Mesodermal cell (in vitro differentiated cells): ENCODE results near the gene KLHL8.
"Not testable (repeated sequence)": the region's sequence is repeated elsewhere in the genome, so short reads cannot be mapped to it uniquely, and the experiment has no call there.

Source experiments
- H3K27ac ChIP-seq: 2 replicates; pipeline ENCODE4 v1.7.0; 2013; ENCODE audit warnings: mild to moderate bottlenecking, low read depth, low read length, moderate library complexity; ENCODE audit not compliant: severe bottlenecking
- H3K36me3 ChIP-seq: 2 replicates; pipeline ENCODE4 v1.7.1; 2013; ENCODE audit warnings: mild to moderate bottlenecking, low read length, moderate library complexity; ENCODE audit not compliant: control insufficient read depth, insufficient read depth
- H3K4me1 ChIP-seq: one replicate; pipeline ENCODE4 v1.7.1; 2013; ENCODE audit warnings: mild to moderate bottlenecking, low read length; ENCODE audit not compliant: insufficient read depth, control insufficient read depth, poor library complexity, severe bottlenecking
- H3K4me3 ChIP-seq: 2 replicates; pipeline ENCODE4 v1.7.0; 2013; ENCODE audit warnings: low read length, control low read depth, mild to moderate bottlenecking; ENCODE audit not compliant: insufficient read depth, poor library complexity, severe bottlenecking; ENCODE audit errors: extremely low read depth
- H3K9me3 ChIP-seq: 2 replicates; pipeline ENCODE4 v1.7.1; 2013; ENCODE audit warnings: mild to moderate bottlenecking, low read length, moderate library complexity; ENCODE audit not compliant: control insufficient read depth
- WGBS, 2 experiments: methylation state at CpG; one replicate each; pipeline ENCODE4 v1.1.5; 2013; ENCODE audit warnings: missing lambda C conversion rate in 2 of 2; ENCODE audit not compliant: insufficient coverage in 2 of 2; 5-methylcytosine and 5-hydroxymethylcytosine counted together

The KLHL8 gene

DNA sequence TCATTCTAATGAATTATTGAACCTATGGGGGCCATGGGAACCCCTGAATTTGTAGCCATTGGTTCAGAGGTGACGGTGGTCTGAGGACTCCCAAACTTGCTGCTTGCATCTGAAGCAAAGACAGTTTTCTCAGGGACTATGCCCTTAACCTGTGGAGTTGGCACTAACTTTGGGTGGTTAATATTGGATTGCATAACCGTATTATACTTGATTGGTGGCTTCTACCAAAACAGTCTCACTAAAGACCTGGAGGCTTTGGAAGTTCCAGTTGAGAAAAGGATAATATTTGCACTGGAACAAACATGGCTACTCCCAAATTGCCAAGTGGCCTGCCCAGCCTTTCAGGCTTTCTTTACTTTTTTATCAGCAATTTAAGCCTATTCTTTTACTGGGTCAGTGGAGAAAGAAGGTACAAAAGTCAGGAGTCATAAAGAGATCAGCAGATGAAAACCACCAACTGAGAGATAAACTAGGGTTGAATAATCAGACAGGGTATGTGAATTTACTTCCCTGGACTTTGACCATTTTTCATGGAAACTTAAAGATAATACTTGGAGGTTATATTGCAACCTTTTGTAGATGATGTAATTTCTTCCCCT, 7.9 kb upstream of the KLHL8 start:
- no peaks in the 10 kb centered on the region for H3K36me3 ChIP-seq
- H3K4me1 ChIP-seq, result no peaks in the 10 kb centered on the region
- WGBS, 2 experiments, result 100% methylated on average over 1 of the region's 2 CpGs; no CpG with 5 or more reads in 1 of the 2 experiments
- no peak overlapping the region for H3K27ac ChIP-seq
- no peak overlapping the region for H3K4me3 ChIP-seq
- H3K9me3 ChIP-seq, result no peaks in the 10 kb centered on the region

DNA sequence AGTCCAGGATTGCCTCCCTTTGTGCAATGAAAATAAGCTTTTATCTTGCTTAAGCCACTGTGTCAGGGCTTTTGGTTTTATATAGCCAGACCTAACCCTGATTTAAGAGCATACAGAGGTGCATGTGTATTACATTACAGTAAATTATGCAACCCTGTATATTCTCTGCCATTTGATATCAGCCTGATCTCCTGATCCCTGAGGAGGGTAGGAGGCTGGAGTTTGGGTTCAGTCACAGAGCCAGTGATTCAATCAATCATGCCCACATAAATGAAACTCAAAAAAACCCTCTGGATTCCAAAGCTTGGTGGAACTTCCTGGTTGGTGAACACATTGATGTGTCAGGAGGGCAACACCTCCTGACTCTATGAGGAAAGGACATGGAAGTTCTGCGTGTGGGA, 7.3 kb upstream of the KLHL8 start:
- no peak overlapping the region for H3K27ac ChIP-seq
- WGBS, 2 experiments, result no CpG with 5 or more reads among the region's 1 CpG
- no peak overlapping the region for H3K4me3 ChIP-seq
- H3K9me3 ChIP-seq, result no peaks in the 10 kb centered on the region
- H3K4me1 ChIP-seq, result no peaks in the 10 kb centered on the region
- H3K36me3 ChIP-seq, result no peaks in the 10 kb centered on the region

DNA sequence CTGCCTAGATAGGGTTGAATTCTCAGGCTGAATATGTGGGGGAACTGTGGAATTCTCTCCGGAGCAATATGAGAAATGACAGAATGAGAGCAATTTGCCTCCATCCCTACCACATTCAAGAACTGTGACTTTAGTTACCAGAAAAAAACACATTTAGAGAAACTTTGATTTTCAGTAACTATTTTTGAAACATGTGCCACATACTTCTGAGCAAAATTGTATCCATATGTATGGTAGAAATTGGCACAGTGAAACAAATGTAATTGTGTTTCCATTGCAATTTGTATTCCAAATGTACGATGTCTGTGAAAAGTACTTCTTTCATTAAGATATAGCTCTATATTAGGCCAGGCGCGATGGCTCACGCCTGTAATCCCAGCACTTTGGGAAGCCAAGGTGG, 5.5 kb upstream of the KLHL8 start:
- Histone ChIP-seq H3K36me3 (no peaks in the 10 kb centered on the region), H3K4me3 (no peak overlapping the region), H3K9me3 (no peaks in the 10 kb centered on the region), H3K4me1 (no peaks in the 10 kb centered on the region), H3K27ac (no peak overlapping the region)
- 100% methylated on average over 1 of the region's 5 CpGs; no CpG with 5 or more reads in 1 of the 2 experiments for WGBS, 2 experiments

DNA sequence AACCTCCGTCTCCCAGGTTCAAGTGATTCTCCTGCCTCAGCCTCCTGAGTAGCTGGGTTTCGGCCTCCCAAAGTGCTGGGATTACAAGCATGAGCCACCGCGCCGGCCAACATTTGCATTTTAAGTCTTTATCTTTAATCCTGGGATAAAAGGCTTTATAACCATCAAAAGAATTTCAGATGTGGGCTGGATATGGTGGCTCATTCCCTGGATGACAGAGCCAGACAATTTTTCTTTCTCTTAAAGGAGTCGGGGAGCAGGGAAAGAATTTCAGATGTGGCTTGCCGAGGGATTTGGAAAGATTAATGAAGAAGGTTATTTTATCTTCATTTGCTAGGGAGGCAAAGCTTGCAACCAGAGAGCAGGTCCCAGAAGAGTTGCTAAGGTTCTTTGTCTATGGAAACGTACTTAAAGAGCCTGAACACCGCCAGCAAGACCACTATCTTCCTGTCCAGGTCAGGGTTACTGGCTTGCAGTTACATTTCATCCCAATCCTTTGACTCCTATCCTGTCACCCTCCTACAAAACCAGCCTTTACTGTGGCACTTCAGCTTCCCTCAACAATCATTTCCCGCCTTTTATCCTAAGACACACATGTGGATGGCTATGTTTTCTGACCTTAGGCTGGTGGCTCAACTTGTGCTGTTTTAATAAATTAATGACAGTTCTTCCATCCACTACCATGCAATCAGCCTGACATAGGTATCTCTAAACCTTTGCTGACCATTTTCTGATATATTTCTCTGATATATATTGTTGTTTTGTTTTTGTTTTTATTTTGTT, 3.9 kb upstream of the KLHL8 start:
- Histone ChIP-seq H3K36me3 (no peaks in the 10 kb centered on the region), H3K27ac (no peak overlapping the region), H3K4me3 (no peak overlapping the region), H3K4me1 (no peaks in the 10 kb centered on the region), H3K9me3 (no peaks in the 10 kb centered on the region)
- 86 to 91% methylated on average over 5 of the region's 10 CpGs for WGBS, 2 experiments

DNA sequence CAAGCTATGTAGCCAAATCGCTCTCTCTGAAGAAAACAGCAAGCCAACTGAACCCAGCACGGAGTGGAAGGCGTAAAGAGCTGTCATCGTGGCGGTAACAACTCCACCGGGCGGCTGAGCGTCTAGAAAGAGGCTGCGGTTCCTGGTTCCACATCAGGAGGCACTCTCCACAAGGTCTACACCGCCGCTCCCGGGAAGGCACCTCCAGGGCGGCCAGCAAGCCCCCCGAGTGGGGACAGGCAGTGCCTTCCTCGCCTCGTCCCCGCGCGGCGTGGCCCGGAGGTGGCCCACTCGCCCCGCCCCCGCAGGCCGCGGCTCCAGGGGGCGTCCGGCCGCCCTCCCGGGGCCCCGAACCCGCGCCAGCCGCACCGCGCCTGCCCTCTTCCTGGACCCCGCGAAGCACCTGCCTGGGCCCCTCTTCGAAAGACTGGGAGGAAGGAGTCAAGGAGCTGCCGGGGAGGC, 755 bp downstream of the KLHL8 start:
- Histone ChIP-seq H3K36me3 (no peaks in the 10 kb centered on the region), H3K4me1 (peaks cover 6% of the 10 kb centered on the region), H3K9me3 (no peaks in the 10 kb centered on the region), H3K4me3 (peak overlapping the region; percentile 88), H3K27ac (peak overlapping the region; percentile 93)
- 0 to 2% methylated on average over 20 to 27 of the region's 40 CpGs for WGBS, 2 experiments

DNA sequence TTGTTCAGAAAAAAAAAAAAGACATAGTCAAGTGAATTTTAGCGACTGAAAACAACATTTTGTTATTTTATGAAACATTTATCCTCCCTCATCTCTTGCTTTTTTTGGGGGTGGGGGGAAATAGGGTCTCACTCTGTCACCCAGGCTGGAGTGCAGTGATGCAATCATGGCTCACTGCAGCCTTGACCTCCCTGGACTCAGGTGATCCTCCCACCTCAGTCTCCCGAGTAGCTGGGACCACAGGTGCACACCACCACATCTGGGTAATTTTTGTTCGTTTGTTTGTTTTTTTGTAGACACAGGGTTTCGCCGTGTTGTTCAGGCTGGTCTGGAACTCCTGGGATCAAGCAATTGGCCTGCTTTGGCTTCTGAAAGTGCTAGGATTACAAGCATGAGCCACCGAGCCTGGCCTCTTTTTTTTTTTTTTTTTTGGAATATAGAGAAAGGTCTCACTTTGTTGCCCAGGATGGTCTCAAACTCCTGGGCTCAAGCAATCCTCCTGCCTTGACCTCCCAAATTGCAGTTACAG, 3.1 kb downstream of the KLHL8 start:
- H3K4me3 ChIP-seq, H3K36me3 ChIP-seq, H3K27ac ChIP-seq, H3K4me1 ChIP-seq, H3K9me3 ChIP-seq: not testable (repeated sequence)
- WGBS, 2 experiments, result 82 to 88% methylated on average over 4 to 5 of the region's 6 CpGs

DNA sequence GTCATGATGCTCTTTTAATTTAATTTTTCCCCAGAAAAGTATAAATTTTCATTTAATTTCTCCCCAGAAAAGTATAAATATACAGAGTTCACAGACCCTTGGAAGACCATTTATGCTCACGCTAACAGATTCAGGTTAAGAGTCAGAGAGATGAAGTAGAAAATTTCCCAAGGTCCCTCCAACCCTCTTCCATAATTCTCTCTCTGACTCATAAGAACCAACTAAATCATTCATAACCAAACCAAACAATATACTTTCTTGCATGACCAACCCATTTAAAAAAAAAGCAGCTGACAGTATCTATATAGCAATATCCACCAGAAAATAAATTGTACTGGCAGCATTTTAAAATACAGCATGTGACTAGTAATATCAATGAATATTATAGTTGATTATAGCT, 3.9 kb downstream of the KLHL8 start:
- Histone ChIP-seq H3K4me1 (peaks cover 6% of the 10 kb centered on the region), H3K9me3 (no peaks in the 10 kb centered on the region)
- 100% methylated on average over 1 of the region's 1 CpG; no CpG with 5 or more reads in 1 of the 2 experiments for WGBS, 2 experiments

DNA sequence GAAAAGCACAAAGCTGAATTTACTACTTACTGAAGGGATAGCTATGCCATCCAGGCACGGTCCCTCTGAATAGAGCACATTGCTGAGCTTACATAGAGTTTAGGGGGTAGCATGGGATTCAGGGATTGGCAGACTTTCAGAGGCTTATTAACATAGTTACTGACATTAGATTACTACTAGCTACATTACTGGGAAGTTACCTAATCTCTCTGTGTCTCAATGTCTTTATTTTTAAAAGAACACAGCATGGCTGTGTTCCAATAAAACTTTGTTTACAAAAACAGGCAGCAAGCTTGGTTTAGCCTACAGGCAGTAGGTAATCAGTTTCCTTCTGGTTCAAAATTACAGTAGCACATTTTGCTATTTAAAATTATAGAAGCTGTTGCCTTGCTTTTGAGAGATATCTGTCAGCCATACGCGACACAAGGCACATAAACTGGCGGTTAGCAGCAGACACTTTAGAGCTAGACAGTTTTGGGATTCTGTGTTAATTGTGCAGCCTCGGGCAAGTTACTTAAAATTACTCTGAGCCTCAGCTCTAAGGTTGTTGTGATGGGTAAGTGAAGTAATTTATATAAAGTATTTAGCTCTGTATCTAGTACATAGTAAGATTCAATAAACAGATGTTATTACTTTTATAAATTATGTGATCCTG, 6.9 kb downstream of the KLHL8 start:
- Histone ChIP-seq H3K4me3 (no peak overlapping the region), H3K36me3 (no peaks in the 10 kb centered on the region), H3K27ac (no peak overlapping the region), H3K4me1 (no peaks in the 10 kb centered on the region), H3K9me3 (no peaks in the 10 kb centered on the region)
- WGBS, 2 experiments, result 100% methylated on average over 1 to 4 of the region's 5 CpGs

More for the DNA sequence above, 3.9 kb downstream of the KLHL8 start:
- H3K4me3 ChIP-seq, result no peak overlapping the region
- H3K27ac ChIP-seq, result no peak overlapping the region
- no peaks in the 10 kb centered on the region for H3K36me3 ChIP-seq

DNA sequence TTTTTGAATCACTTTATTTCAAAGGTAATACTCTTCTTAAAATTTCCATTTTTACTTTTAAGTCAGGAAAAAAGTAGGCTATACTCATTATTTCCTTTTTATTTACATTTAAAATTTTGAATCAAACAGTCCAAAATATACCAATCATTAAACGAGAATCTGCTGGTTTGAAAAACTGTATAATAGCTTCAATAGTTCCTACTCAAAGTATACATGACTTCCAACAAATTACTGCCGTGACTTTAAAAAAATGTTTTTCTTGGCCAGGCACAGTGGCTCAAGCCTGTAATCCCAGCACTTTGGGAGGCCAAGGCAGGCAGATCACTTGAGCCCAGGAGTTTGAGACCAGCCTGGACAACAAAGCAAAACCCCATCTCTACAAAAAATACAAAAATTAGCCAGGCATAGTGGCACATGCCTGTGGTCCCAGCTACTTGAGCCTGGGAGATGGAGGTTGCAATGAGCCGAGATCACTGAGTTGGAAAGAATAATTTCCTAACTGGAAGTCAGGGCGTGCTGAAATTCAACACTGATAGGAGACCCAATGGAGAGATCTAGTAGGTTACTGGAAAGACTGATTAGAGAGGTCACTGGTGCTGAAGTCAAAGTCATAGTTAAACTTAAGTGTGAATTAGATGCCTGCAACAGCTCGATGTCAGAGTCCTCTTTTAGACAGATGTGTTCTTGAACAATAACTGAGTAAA, 9.0 kb downstream of the KLHL8 start:
- H3K4me3 ChIP-seq, result no peak overlapping the region
- WGBS, 2 experiments, result 82 to 91% methylated on average over 4 to 5 of the region's 5 CpGs
- no peaks in the 10 kb centered on the region for H3K9me3 ChIP-seq

DNA sequence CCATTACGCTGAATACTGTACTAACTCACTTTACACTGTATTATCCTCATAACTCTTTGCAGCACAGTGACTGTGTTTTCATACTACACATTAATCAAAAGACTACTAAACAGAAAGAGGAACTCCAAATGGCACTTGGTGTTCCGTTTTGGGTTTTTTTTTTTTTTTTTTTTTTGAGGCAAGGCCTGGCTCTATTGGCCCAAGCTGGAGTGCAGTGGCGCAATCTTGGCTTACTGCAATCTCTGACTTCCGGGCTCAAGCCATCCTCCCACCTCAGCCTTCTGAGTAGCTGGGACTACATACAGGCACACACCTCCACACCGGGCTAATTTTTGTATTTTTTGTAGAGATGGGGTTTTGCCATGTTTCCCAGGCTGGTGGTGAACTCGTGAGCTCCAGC, 10.7 kb downstream of the KLHL8 start:
- Histone ChIP-seq H3K4me3 (no peak overlapping the region), H3K27ac (no peak overlapping the region), H3K9me3 (no peaks in the 10 kb centered on the region)

More for the DNA sequence above, 9.0 kb downstream of the KLHL8 start:
- Histone ChIP-seq H3K27ac (no peak overlapping the region), H3K36me3 (no peaks in the 10 kb centered on the region), H3K4me1 (no peaks in the 10 kb centered on the region)

More for the DNA sequence above, 10.7 kb downstream of the KLHL8 start:
- 86 to 90% methylated on average over 2 to 4 of the region's 6 CpGs for WGBS, 2 experiments
- H3K36me3 ChIP-seq, result no peaks in the 10 kb centered on the region
- no peaks in the 10 kb centered on the region for H3K4me1 ChIP-seq
